Stimulated activated CD4-positive, alpha-beta T cell treated with anti-CD3 and anti-CD28 coated beads, TNF-alpha, amount 100 ng/mL, for 1 hour (primary cell): ENCODE data around the gene IL9.

Experiments used
- DNase-seq, 3 donors: peaks; one replicate each; pipeline ENCODE4 v3.0.0-alpha.2; 2020; ENCODE audit warnings: low read depth in 3 of 3, low spot score in 1 of 3

IL9 gene

GRCh38 chr5:135895474-135896006 lies at the start of gene IL9:
Gene IL9, minus strand, starts transcription at chr5:135895841. Its CDS starts 25 bp downstream, at chr5:135895816.
- no peak for DNase-seq

GRCh38 chr5:135944967-135945560 lies 49.4 kb upstream of the IL9 start:
- DNase-seq, result no peak

GRCh38 chr5:135944564-135944963 lies 48.9 kb upstream of the IL9 start:
- no peak for DNase-seq

GRCh38 chr5:135942202-135942771 lies 46.6 kb upstream of the IL9 start:
- no peak for DNase-seq

- no peak for DNase-seq
These were observed 46.1 kb upstream of the IL9 start for GRCh38 chr5:135941711-135942110.

- DNase-seq, result no peak
These were observed 41.7 kb upstream of the IL9 start for GRCh38 chr5:135937245-135937911.

GRCh38 chr5:135934939-135935338 lies 39.3 kb upstream of the IL9 start:
- DNase-seq, result no peak

- no peak for DNase-seq
These were observed 35.3 kb upstream of the IL9 start for GRCh38 chr5:135930949-135931295.

- DNase-seq, result no peak
These were observed 34.6 kb upstream of the IL9 start for GRCh38 chr5:135930029-135930948.

- DNase-seq, result no peak
These were observed 25.7 kb upstream of the IL9 start for GRCh38 chr5:135921388-135921787.

- DNase-seq, result no peak
These were observed 24.6 kb upstream of the IL9 start for GRCh38 chr5:135920199-135920598.

GRCh38 chr5:135916638-135917263 lies 21.1 kb upstream of the IL9 start:
- no peak for DNase-seq

- no peak for DNase-seq
These were observed 19.9 kb upstream of the IL9 start for GRCh38 chr5:135915466-135916001.

GRCh38 chr5:135913713-135914626 lies 18.3 kb upstream of the IL9 start:
- DNase-seq, result no peak

- DNase-seq, result no peak
These were observed 9.5 kb upstream of the IL9 start for GRCh38 chr5:135905144-135905543.

- DNase-seq, result no peak
These were observed 6.0 kb upstream of the IL9 start for GRCh38 chr5:135901633-135902032.

- DNase-seq, result no peak
These were observed 4.6 kb upstream of the IL9 start for GRCh38 chr5:135900276-135900675.

- no peak for DNase-seq
These were observed 3.0 kb upstream of the IL9 start for GRCh38 chr5:135898651-135899050.

- no peak for DNase-seq
These were observed 852 bp downstream of the IL9 start for GRCh38 chr5:135894789-135895188.

- DNase-seq, result no peak
These were observed 1.4 kb downstream of the IL9 start for GRCh38 chr5:135894276-135894675.
